Subcutaneous adipose tissue (tissue), 4 donors: ENCODE results near the gene NUDT6. TPM values are rescaled to one million over a fixed set of nuclear protein-coding genes. Genes with fewer than 3 reads are reported as not detected.

Source experiments
- CTCF ChIP-seq: fragments of 450-650 bp; IDR thresholded peaks from one replicate; pipeline ENCODE4 v1.5.1; 2016; ENCODE audit warnings: low read depth, mild to moderate bottlenecking, control low read depth, antibody characterized with exemption, moderate library complexity
- total RNA-seq, 4 donors: library from RNA; depleted of rRNA; stranded (reverse); fragments of >200 nt; gene quantifications; one replicate each; pipeline ENCODE4 v1.1.0, GENCODE V29; 2016

The NUDT6 gene
- total RNA-seq, 4 donors from 2014 or later: 6.0 to 9.2 (median 7.7) TPM

- no peak for TF ChIP-seq CTCF
Observed at GRCh38 chr4:122914292-122914904, 8.0 kb downstream of the NUDT6 start.

GRCh38 chr4:122912810-122913575, 9.4 kb downstream of the NUDT6 start:
- TF ChIP-seq CTCF: no peak

- TF ChIP-seq CTCF: no peak
Observed at GRCh38 chr4:122911588-122911987, 10.8 kb downstream of the NUDT6 start.

- TF ChIP-seq CTCF: no peak
Observed at GRCh38 chr4:122909683-122910082, 12.7 kb downstream of the NUDT6 start.

- TF ChIP-seq CTCF: no peak
Observed at GRCh38 chr4:122908223-122908622, 14.2 kb downstream of the NUDT6 start.

- no peak for TF ChIP-seq CTCF
Observed at GRCh38 chr4:122906859-122907305, 15.5 kb downstream of the NUDT6 start.

- TF ChIP-seq CTCF: no peak
Observed at GRCh38 chr4:122903766-122904288, 18.6 kb downstream of the NUDT6 start.
